CD4-positive, alpha-beta memory T cell (primary cell): ENCODE results near the gene PEA15. TPM values are rescaled to one million over a fixed set of nuclear protein-coding genes. Genes with fewer than 3 reads are reported as not detected.

ENCODE experiments used
- CTCF ChIA-PET: fragments of 350-600 bp; sonication (Branson Sonifier 250); formaldehyde crosslinking; loops from one replicate; lab custom pipeline; 2021; ENCODE audit warnings: inconsistent platforms; ENCODE audit not compliant: partially characterized antibody; lab: Charles Lee
- POLR2A ChIA-PET: fragments of 350-600 bp; sonication (Branson Sonifier 250); formaldehyde crosslinking; loops from one replicate; lab custom pipeline; 2021; ENCODE audit not compliant: partially characterized antibody; lab: Charles Lee
- DNase-seq, 5 donors: peaks; one replicate each; pipeline versions ENCODE4 v3.0.0 to v3.0.0-alpha.2; 2020 to 2022; ENCODE audit warnings: mixed read lengths in 1 of 5
- H3K27ac ChIP-seq: one replicate; pipeline ENCODE4 v1.7.0; 2013; ENCODE audit warnings: low read depth, low read length
- H3K27me3 ChIP-seq: 2 replicates; pipeline ENCODE4 v1.7.0; 2013; ENCODE audit warnings: mild to moderate bottlenecking, low read length, moderate library complexity; ENCODE audit not compliant: insufficient read depth
- H3K36me3 ChIP-seq: 2 replicates; pipeline ENCODE4 v1.7.0; 2013; ENCODE audit warnings: mild to moderate bottlenecking, low read length, moderate library complexity; ENCODE audit not compliant: insufficient read depth
- H3K4me1 ChIP-seq: 2 replicates; pipeline ENCODE4 v1.7.0; 2013; ENCODE audit warnings: mild to moderate bottlenecking, low read length, moderate library complexity; ENCODE audit not compliant: insufficient read depth
- H3K4me3 ChIP-seq, 2 donors: one replicate each; pipeline ENCODE4 v1.7.0; 2013; ENCODE audit warnings: low read length in 2 of 2, mild to moderate bottlenecking in 1 of 2
- H3K9me3 ChIP-seq, 2 donors: one replicate each; pipeline ENCODE4 v1.7.0; 2013; ENCODE audit warnings: low read length in 2 of 2, control low read depth in 1 of 2; ENCODE audit not compliant: control insufficient read depth in 1 of 2
- H3K27ac Mint-ChIP-seq, 7 donors: one replicate each; pipeline ENCODE4 v1.8.0; 2020 to 2021; ENCODE audit warnings: mixed read lengths in 7 of 7, mild to moderate bottlenecking in 6 of 7, inconsistent platforms in 3 of 7, moderate library complexity in 3 of 7
- H3K27me3 Mint-ChIP-seq, 2 donors: one replicate each; pipeline ENCODE4 v1.8.0; 2020 to 2021; ENCODE audit warnings: mixed read lengths in 2 of 2
- H3K36me3 Mint-ChIP-seq, 2 donors: one replicate each; pipeline ENCODE4 v1.8.0; 2020 to 2021; ENCODE audit warnings: mixed read lengths in 2 of 2, inconsistent platforms in 1 of 2, mild to moderate bottlenecking in 1 of 2
- H3K4me1 Mint-ChIP-seq, 4 donors: one replicate each; pipeline ENCODE4 v1.8.0; 2020 to 2021; ENCODE audit warnings: mixed read lengths in 4 of 4, mild to moderate bottlenecking in 1 of 4
- H3K4me3 Mint-ChIP-seq, 8 donors: one replicate each; pipeline ENCODE4 v1.8.0; 2020 to 2021; ENCODE audit warnings: mixed read lengths in 8 of 8, mild to moderate bottlenecking in 7 of 8, moderate library complexity in 6 of 8, inconsistent platforms in 3 of 8
- H3K9me3 Mint-ChIP-seq, 8 donors: one replicate each; pipeline ENCODE4 v1.8.0; 2020 to 2021; ENCODE audit warnings: mixed read lengths in 8 of 8, mild to moderate bottlenecking in 5 of 8, inconsistent platforms in 3 of 8, moderate library complexity in 1 of 8
- intact Hi-C: fragments of 100-400 bp; cut with micrococcal nuclease; formaldehyde crosslinking; loops from one replicate; pipeline ENCODE4 v1.15.1; 2023
- polyA plus RNA-seq, 2 donors: library from polyadenylated mRNA; unstranded; fragments of 300-500 nt; fragmentation: Illumina TruSeq; gene quantifications; one replicate each; pipeline ENCODE4 v1.2.3, GENCODE V29; 2021
- total RNA-seq, 2 experiments: library from RNA; stranded (reverse); gene quantifications; one replicate each; pipeline ENCODE4 v1.2.3, GENCODE V29; 2021

Gene PEA15
- total RNA-seq (10 to 100 TPM; 23.1 to 25.1 TPM), polyA plus RNA-seq (10 to 100 TPM in 1 of 2 donors, 1 to 10 TPM in 1; 7.6 to 10.0 TPM)

DNA sequence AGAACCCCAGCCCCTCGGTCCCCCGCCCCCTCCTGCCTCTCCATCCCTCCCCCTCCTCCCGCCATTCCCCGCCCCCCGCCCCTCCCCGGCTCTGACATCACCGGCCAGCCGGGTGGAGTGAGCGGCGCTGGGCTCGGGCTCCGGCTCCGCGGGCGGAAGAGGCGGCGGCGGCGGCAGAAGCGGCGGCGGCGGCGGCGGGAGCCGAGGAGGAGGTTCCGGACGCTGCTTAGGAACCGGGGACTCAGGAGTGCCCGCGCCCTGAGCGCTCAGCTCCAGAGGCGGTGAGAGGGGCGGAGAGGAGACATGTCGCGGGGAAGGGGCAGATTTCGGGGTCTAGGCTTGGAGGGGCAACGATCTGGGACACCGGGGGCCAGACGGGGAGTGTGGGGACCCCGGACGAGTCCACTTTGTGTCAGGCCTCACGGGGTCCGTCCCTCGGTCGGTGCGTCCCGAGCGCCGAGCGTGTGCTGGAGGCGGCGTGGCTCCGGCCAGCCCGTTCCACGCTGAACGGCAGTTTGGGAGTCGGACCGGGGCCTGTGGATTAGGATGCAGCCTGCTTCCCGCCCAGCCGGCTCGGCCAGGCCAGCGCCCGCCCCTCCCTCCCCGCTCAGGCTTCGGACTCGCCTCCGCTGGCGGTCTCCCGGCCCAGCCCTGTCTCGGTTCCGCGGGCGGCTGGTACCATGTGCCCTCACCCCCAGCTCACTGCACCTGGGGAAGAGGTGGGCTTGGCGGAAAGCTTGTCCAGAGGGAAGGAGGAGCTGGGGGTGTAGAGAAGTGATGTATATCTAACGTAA lies at the start of gene PEA15:
Gene PEA15 (plus strand): TSS at position 143 of the 794 bp plus-strand sequence. CDS start 6,161 bp downstream, outside the sequence.
- H3K27ac ChIP-seq = peak within 1 kb of the TSS; percentile 77
- H3K27me3 ChIP-seq = no peaks in the 10 kb centered on the region
- H3K4me1 ChIP-seq = peaks cover 30% of the 10 kb centered on the region
- H3K9me3 ChIP-seq = no peaks in the 10 kb centered on the region
- peak within 1 kb of the TSS; percentile 31 to 88 for H3K4me3 ChIP-seq
- ChIA-PET CTCF (interaction anchor here (0.7 to 1.9 kb wide), 3 partner anchors 12 to 55 kb away, joined by 3 to 7 read pairs (median 3); no protein-coding TSS in a partner anchor), POLR2A (interaction anchor here (1.0 to 2.7 kb wide), 5 partner anchors 8 to 864 kb away, joined by 3 to 13 read pairs (median 4); partner anchors contain the start of genes ARHGAP30, DCAF8 and PEX19)
- Mint-ChIP-seq H3K9me3 (no peaks in the 10 kb centered on the region), H3K4me1 (peaks cover 29 to 48% (median 40%) of the 10 kb centered on the region in 4 donors), H3K27me3 (no peaks in the 10 kb centered on the region), H3K4me3 (peak within 1 kb of the TSS; percentile 88 to 96 (median 92)), H3K36me3 (peaks cover 0 to 13% of the 10 kb centered on the region in 2 donors), H3K27ac (peak within 1 kb of the TSS; percentile 88 to 98 (median 94))
- H3K36me3 ChIP-seq = no peaks in the 10 kb centered on the region
- intact Hi-C loops = loop anchor here (5.0 kb wide), 1 partner anchor 82 kb away; the partner anchor contains the start of gene PEX19
- peak; percentile 59 to 68 (median 62) for DNase-seq

- H3K27me3 ChIP-seq = no peaks in the 10 kb centered on the region
- Mint-ChIP-seq H3K9me3 (no peaks in the 10 kb centered on the region), H3K36me3 (no peaks in the 10 kb centered on the region), H3K4me1 (no peaks in the 10 kb centered on the region), H3K4me3 (no peak overlapping the region), H3K27ac (no peak overlapping the region), H3K27me3 (peaks cover 0 to 4% of the 10 kb centered on the region in 2 donors)
- H3K36me3 ChIP-seq = no peaks in the 10 kb centered on the region
- no peaks in the 10 kb centered on the region for H3K4me1 ChIP-seq
- ChIA-PET CTCF (interaction anchor here (0.7 kb wide), 1 partner anchor 69 kb away, joined by 3 read pairs; no protein-coding TSS in a partner anchor), POLR2A (no interaction called here)
- no peak overlapping the region for H3K4me3 ChIP-seq
- no peak for DNase-seq
- H3K27ac ChIP-seq = no peak overlapping the region
- intact Hi-C loops = no loop called here
- H3K9me3 ChIP-seq = no peaks in the 10 kb centered on the region
Measured at GRCh38 chr1:160156361-160156760, 48.8 kb upstream of the PEA15 start.

GRCh38 chr1:160157174-160157573 lies 48.0 kb upstream of the PEA15 start:
- no peak overlapping the region for H3K4me3 Mint-ChIP-seq
- no peaks in the 10 kb centered on the region for H3K36me3 Mint-ChIP-seq
- H3K9me3 Mint-ChIP-seq = no peaks in the 10 kb centered on the region
- POLR2A ChIA-PET = no interaction called here
- DNase-seq = no peak
- no peaks in the 10 kb centered on the region for H3K9me3 ChIP-seq
- peaks cover 0 to 8% of the 10 kb centered on the region in 2 donors for H3K27me3 Mint-ChIP-seq
- H3K27ac Mint-ChIP-seq = no peak overlapping the region
- no peak overlapping the region for H3K27ac ChIP-seq
- no peaks in the 10 kb centered on the region for H3K4me1 Mint-ChIP-seq
- H3K4me3 ChIP-seq = no peak overlapping the region
- no peaks in the 10 kb centered on the region for H3K27me3 ChIP-seq
- CTCF ChIA-PET = no interaction called here
- intact Hi-C loops = no loop called here
- no peaks in the 10 kb centered on the region for H3K4me1 ChIP-seq
- no peaks in the 10 kb centered on the region for H3K36me3 ChIP-seq

GRCh38 chr1:160158031-160158430 lies 47.2 kb upstream of the PEA15 start:
- CTCF ChIA-PET = no interaction called here
- Mint-ChIP-seq H3K9me3 (no peaks in the 10 kb centered on the region), H3K4me3 (no peak overlapping the region), H3K27me3 (peaks cover 0 to 7% of the 10 kb centered on the region in 2 donors), H3K36me3 (no peaks in the 10 kb centered on the region), H3K4me1 (no peaks in the 10 kb centered on the region), H3K27ac (no peak overlapping the region)
- POLR2A ChIA-PET = no interaction called here
- H3K36me3 ChIP-seq = no peaks in the 10 kb centered on the region
- no peak for DNase-seq
- H3K4me3 ChIP-seq = no peak overlapping the region
- no peaks in the 10 kb centered on the region for H3K4me1 ChIP-seq
- H3K9me3 ChIP-seq = no peaks in the 10 kb centered on the region
- intact Hi-C loops = no loop called here
- no peak overlapping the region for H3K27ac ChIP-seq
- no peaks in the 10 kb centered on the region for H3K27me3 ChIP-seq

- H3K36me3 Mint-ChIP-seq = no peaks in the 10 kb centered on the region
- DNase-seq = no peak
- H3K27me3 Mint-ChIP-seq = peaks cover 0 to 7% of the 10 kb centered on the region in 2 donors
- H3K4me3 Mint-ChIP-seq = no peak overlapping the region
- ChIA-PET POLR2A (no interaction called here), CTCF (no interaction called here)
- intact Hi-C loops = no loop called here
- peak overlapping the region in 1 of 7 donors; percentile 39 for H3K27ac Mint-ChIP-seq
- H3K4me1 ChIP-seq = no peaks in the 10 kb centered on the region
- H3K36me3 ChIP-seq = no peaks in the 10 kb centered on the region
- no peak overlapping the region for H3K27ac ChIP-seq
- no peak overlapping the region for H3K4me3 ChIP-seq
- H3K9me3 ChIP-seq = no peaks in the 10 kb centered on the region
- H3K4me1 Mint-ChIP-seq = no peaks in the 10 kb centered on the region
- no peaks in the 10 kb centered on the region for H3K9me3 Mint-ChIP-seq
- H3K27me3 ChIP-seq = no peaks in the 10 kb centered on the region
Measured at GRCh38 chr1:160158534-160158933, 46.6 kb upstream of the PEA15 start.

GRCh38 chr1:160159846-160160245 lies 45.3 kb upstream of the PEA15 start:
- DNase-seq = no peak
- H3K9me3 Mint-ChIP-seq = no peaks in the 10 kb centered on the region
- intact Hi-C loops = no loop called here
- H3K4me1 ChIP-seq = no peaks in the 10 kb centered on the region
- H3K4me1 Mint-ChIP-seq = no peaks in the 10 kb centered on the region
- H3K4me3 ChIP-seq = no peak overlapping the region
- H3K27ac Mint-ChIP-seq = no peak overlapping the region
- H3K27ac ChIP-seq = no peak overlapping the region
- ChIA-PET POLR2A (no interaction called here), CTCF (no interaction called here)
- no peaks in the 10 kb centered on the region for H3K36me3 Mint-ChIP-seq
- no peak overlapping the region for H3K4me3 Mint-ChIP-seq
- H3K36me3 ChIP-seq = no peaks in the 10 kb centered on the region
- H3K27me3 Mint-ChIP-seq = peaks cover 2 to 17% of the 10 kb centered on the region in 2 donors
- H3K9me3 ChIP-seq = no peaks in the 10 kb centered on the region
- H3K27me3 ChIP-seq = no peaks in the 10 kb centered on the region

GRCh38 chr1:160161965-160162705 lies 43.0 kb upstream of the PEA15 start:
- CTCF ChIA-PET = no interaction called here

More at GRCh38 chr1:160161965-160162705, 43.0 kb upstream of the PEA15 start:
- no peak overlapping the region for H3K4me3 Mint-ChIP-seq
- no peaks in the 10 kb centered on the region for H3K4me1 Mint-ChIP-seq
- H3K36me3 ChIP-seq = no peaks in the 10 kb centered on the region
- H3K27ac ChIP-seq = no peak overlapping the region
- no peak for DNase-seq
- no peak overlapping the region for H3K4me3 ChIP-seq
- no peaks in the 10 kb centered on the region for H3K9me3 Mint-ChIP-seq
- H3K27me3 ChIP-seq = no peaks in the 10 kb centered on the region
- intact Hi-C loops = no loop called here
- POLR2A ChIA-PET = no interaction called here
- H3K27me3 Mint-ChIP-seq = peaks cover 3 to 24% of the 10 kb centered on the region in 2 donors
- no peaks in the 10 kb centered on the region for H3K36me3 Mint-ChIP-seq
- no peaks in the 10 kb centered on the region for H3K4me1 ChIP-seq
- H3K27ac Mint-ChIP-seq = no peak overlapping the region
- H3K9me3 ChIP-seq = no peaks in the 10 kb centered on the region
